Endothelial cell (in vitro differentiated cells): ENCODE results near the gene ABHD17B. TPM values are rescaled to one million over a fixed set of nuclear protein-coding genes. Genes with fewer than 3 reads are reported as not detected.

Experiments
- DNase-seq: peaks from one replicate; pipeline ENCODE4 v3.0.0; 2021; ENCODE audit warnings: low spot score
- H3K27ac Mint-ChIP-seq: one replicate; pipeline ENCODE4 v1.8.0; 2021; ENCODE audit warnings: mixed read lengths, inconsistent platforms; ENCODE audit not compliant: unreplicated experiment
- H3K27me3 Mint-ChIP-seq: one replicate; pipeline ENCODE4 v1.8.0; 2021; ENCODE audit warnings: mild to moderate bottlenecking, moderate library complexity, mixed read lengths, inconsistent platforms; ENCODE audit not compliant: unreplicated experiment
- H3K36me3 Mint-ChIP-seq: one replicate; pipeline ENCODE4 v1.8.0; 2021; ENCODE audit warnings: mild to moderate bottlenecking, low read depth, mixed read lengths, inconsistent platforms; ENCODE audit not compliant: unreplicated experiment
- H3K4me1 Mint-ChIP-seq: one replicate; pipeline ENCODE4 v1.8.0; 2021; ENCODE audit warnings: mild to moderate bottlenecking, mixed read lengths, inconsistent platforms; ENCODE audit not compliant: unreplicated experiment
- H3K4me3 Mint-ChIP-seq: one replicate; pipeline ENCODE4 v1.8.0; 2021; ENCODE audit warnings: mild to moderate bottlenecking, mixed read lengths, inconsistent platforms; ENCODE audit not compliant: unreplicated experiment
- H3K9me3 Mint-ChIP-seq: one replicate; pipeline ENCODE4 v1.8.0; 2021; ENCODE audit warnings: mixed read lengths, inconsistent platforms; ENCODE audit not compliant: unreplicated experiment
- total RNA-seq: library from RNA; stranded (reverse); fragmentation: NEBNext Ultra II Directional; extraction: Animal tissue kit (Norgen Biotek cat#: 25700); gene quantifications from one replicate; pipeline ENCODE4 v1.2.1, GENCODE V29; 2021; ENCODE audit not compliant: unreplicated experiment
- TF ChIP-seq, protein P1 (sequence below): fragments of 200-600 bp; sonication (generic); IDR thresholded peaks from one replicate; pipeline ENCODE4 v1.5.0; 2021; ENCODE audit warnings: antibody characterized with exemption; ENCODE audit not compliant: unreplicated experiment

Gene ABHD17B
- total RNA-seq, 1 donor from 2014 or later = 32.6 TPM

- no peaks in the 10 kb centered on the region for H3K9me3 Mint-ChIP-seq
- DNase-seq = no peak
- H3K4me3 Mint-ChIP-seq = no peak overlapping the region
- H3K27me3 Mint-ChIP-seq = no peaks in the 10 kb centered on the region
- peaks cover 29% of the 10 kb centered on the region for H3K4me1 Mint-ChIP-seq
- H3K36me3 Mint-ChIP-seq = no peaks in the 10 kb centered on the region
- H3K27ac Mint-ChIP-seq = no peak overlapping the region
- TF ChIP-seq, protein P1, sequence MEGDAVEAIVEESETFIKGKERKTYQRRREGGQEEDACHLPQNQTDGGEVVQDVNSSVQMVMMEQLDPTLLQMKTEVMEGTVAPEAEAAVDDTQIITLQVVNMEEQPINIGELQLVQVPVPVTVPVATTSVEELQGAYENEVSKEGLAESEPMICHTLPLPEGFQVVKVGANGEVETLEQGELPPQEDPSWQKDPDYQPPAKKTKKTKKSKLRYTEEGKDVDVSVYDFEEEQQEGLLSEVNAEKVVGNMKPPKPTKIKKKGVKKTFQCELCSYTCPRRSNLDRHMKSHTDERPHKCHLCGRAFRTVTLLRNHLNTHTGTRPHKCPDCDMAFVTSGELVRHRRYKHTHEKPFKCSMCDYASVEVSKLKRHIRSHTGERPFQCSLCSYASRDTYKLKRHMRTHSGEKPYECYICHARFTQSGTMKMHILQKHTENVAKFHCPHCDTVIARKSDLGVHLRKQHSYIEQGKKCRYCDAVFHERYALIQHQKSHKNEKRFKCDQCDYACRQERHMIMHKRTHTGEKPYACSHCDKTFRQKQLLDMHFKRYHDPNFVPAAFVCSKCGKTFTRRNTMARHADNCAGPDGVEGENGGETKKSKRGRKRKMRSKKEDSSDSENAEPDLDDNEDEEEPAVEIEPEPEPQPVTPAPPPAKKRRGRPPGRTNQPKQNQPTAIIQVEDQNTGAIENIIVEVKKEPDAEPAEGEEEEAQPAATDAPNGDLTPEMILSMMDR = no peak
Observed at GRCh38 chr9:71820403-71820921, 90.5 kb downstream of the ABHD17B start.

- H3K9me3 Mint-ChIP-seq = no peaks in the 10 kb centered on the region
- no peaks in the 10 kb centered on the region for H3K36me3 Mint-ChIP-seq
- DNase-seq = peak; percentile 62
- peaks cover 29% of the 10 kb centered on the region for H3K4me1 Mint-ChIP-seq
- H3K4me3 Mint-ChIP-seq = no peak overlapping the region
- no peaks in the 10 kb centered on the region for H3K27me3 Mint-ChIP-seq
- no peak overlapping the region for H3K27ac Mint-ChIP-seq
- TF ChIP-seq, protein P1 = peak; percentile 92
Observed at GRCh38 chr9:71819115-71819739, 91.8 kb downstream of the ABHD17B start.

DNA sequence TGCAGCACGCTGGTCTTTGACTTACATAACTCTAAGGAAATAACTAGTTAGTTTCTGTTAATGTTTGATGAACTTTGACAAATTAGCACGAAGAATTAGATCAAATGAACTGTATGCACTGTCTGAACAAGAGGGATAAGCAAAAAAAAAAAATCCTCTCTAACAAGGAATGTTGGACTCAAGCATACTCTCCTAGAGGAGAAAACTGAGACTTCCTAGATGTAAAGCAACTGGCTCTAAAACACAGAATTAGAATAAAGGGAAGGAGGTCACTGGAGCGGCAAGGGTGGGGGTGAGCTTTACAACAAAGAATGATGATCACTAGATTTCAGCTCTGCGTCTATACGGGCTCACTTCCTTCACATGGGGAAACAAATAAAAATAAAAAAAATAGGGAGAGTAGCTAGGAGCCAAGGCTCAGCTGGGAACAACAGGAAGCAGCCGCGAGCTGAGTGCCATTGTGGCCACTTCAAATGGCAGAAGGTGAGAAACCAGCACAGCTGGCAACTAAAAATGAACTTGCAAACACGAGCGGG lies 94.0 kb downstream of the ABHD17B start:
- DNase-seq = peak; percentile 10

More for the DNA sequence above, 94.0 kb downstream of the ABHD17B start:
- Mint-ChIP-seq H3K9me3 (no peaks in the 10 kb centered on the region), H3K4me1 (peaks cover 23% of the 10 kb centered on the region), H3K27me3 (no peaks in the 10 kb centered on the region), H3K36me3 (no peaks in the 10 kb centered on the region), H3K27ac (peak overlapping the region; percentile 62), H3K4me3 (no peak overlapping the region)
- TF ChIP-seq, protein P1 = no peak

Other genes starting within 250 kb of the ABHD17B start
- 112 TPM for gene CEMIP2, start 142.7 kb downstream of the ABHD17B start, total RNA-seq
- 12.2 TPM for gene C9orf85, start 446 bp upstream of the ABHD17B start, total RNA-seq
- not detected for gene C9orf57, start 149.4 kb upstream of the ABHD17B start, total RNA-seq
- 0.23 TPM for gene GDA, start 238.2 kb upstream of the ABHD17B start, total RNA-seq